Measurements from ENCODE around the gene PALLD.
A peak's percentile ranks its signal among the peaks of the same experiment; 100 is the strongest.

The PALLD gene

DNA sequence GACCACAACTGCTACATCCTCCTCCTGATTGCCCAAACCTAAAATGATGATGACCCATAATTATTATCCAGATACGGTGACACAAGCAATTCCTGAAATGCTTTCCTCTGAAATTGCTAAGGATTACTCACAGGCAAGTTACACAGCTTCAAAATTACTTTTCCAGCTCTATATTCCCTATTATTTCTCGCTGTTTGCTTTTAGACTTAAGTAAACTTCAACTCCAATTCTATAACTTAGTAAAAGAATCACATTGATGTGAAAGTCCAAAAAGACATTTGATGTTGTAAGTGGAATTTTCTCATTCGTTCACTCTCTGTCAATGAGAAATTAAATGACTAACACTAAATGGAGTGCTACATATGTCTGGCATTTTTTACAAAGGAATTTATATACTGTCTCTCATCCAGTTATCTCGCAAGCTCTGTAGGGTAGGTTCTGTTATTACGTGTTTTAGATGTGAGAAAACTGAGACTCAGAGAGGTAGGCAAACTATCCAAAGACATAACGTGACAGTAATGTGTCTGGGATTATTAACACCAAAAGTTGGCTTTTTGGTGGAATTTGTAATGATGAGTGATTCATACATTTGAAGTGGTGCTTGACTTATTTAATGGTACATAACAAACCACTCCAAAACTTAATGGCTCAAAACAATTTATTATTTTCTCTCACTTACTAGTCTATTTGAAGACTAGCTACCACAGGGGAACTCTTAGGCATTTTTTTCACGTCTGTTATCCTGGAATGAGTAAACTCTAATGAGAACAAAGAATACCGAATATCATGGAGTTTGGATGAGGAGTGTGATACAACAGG is 31.5 kb downstream of the PALLD start:
- no peak for DNase-seq

DNA sequence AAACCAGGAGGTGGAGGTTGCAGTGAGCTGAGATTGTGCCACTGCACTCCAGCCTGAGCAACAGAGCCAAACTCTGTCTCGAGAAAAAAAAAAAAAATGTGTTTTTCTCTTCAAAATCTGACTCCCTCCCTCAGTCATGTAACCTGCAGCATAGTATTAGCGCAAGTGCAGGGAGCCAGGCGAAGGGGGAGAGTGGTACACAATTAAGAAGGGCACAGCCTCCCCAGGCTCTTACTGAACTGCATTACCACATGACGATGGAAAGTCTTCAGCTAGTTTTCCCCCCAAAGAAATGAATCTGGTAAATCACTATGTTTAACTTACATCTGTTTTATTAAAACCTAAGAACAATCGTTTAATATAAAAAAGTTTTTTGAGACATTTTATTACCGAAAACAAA is 32.4 kb downstream of the PALLD start:
- no peak for DNase-seq

DNA sequence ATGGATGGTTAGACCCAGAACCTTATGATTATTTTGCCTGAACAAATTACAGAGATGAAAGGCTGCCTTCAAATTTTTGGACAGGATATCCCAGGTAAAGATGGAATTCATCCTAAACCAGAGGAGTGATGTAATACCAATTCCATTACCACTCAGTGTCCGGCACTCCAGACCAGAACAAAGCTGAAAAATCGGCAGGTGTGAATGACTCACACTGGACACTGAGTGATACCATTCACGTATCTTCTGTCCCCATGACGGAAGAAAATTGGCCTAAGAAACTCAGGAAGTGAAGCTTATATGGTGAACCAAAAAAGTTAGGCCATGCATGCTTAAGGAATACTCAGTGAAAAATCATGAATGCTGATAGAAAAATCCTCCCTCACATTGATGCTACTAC is 34.5 kb downstream of the PALLD start:
- DNase-seq, result no peak

DNA sequence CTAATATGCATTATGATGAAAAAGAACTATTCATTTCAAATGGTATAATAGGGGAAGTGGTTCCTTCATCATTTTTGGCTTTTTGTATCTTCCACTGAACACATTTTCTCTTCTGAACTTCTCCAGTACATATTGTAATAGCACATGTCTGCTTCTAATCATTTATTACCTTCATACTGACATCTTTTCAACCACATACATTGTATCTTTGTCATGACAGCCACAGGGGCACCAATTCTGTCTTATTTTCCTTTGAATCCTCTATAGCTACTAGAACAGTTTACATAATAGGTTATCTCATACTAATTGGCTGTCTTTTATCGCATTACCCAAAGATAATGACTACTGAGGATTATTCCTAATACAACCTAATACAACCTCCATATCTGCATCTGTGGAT is 37.7 kb downstream of the PALLD start:
- no peak for DNase-seq

DNA sequence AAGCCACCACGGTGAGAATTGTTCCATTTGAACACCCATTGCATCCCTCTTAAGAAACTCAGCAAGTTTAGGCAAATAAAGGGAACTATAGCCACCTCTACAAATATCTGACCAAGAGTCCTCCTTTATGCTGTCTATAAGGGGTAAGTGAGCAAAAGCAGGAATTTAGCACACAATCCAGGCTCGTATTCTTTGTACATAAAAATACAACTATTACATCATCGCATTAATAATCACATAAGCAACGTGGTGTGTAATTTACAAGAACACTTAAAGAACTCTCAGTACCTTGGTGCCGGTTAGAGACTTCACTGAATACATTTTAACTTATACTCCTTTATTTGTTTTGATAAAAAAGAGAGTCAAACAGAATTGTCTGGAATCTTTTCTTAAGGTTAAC is 38.8 kb downstream of the PALLD start:
- no peak for DNase-seq

DNA sequence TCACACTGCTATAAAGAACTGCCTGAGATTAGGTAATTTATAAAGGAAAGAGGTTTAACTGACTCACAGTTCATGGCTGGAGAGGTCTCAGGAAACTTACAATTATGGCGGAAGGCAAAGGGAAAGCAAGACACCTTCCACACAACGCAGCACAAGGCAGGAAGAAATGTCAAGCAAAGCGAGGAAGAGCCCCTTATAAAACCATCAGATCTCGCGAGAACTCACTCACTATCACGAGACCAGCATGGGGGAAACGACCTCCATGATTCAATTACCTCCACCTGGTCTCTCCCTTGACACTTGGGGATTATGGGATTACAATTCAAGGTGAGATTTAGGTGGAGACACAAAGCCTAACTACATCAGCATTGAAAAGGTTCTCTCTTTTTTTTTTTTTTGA is 39.6 kb downstream of the PALLD start:
- no peak for DNase-seq

DNA sequence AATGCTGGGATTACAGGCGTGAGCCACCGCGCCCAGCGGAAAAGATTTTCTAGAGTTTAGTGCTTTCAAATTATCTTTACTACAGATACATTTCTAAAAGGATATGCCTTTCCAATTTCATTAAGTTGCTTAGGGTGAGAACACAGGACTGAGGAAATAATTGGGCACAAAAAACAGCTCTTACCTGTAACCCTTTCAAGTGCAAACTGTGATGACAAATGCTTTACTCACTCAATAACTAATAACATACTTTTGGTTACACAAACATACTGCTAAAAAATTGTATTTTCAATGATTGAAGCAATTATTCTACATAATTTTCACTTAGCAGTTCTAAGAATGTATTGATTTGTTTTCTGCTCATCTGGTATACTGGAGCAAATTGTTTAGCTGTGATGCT is 40.2 kb downstream of the PALLD start:
- DNase-seq, result no peak

DNA sequence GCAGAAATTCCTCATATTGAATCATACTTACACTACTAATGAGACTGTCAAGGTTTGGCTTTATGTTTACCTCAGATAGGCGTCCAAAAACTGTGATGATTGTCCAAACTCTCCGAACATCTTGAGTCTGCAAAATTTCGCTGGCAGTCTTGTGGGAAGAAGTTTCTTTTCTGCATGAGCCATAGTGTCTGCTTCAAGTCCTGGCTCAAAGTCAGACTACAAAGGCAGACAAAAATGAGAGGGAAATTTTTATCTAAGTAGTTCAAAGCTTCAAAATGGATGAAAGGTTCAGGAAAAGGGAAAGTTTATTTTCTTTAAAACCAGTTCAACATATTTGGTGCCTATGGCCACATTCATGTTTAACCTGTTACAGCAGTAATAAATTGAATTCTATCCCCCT is 40.7 kb downstream of the PALLD start:
- no peak for DNase-seq

DNA sequence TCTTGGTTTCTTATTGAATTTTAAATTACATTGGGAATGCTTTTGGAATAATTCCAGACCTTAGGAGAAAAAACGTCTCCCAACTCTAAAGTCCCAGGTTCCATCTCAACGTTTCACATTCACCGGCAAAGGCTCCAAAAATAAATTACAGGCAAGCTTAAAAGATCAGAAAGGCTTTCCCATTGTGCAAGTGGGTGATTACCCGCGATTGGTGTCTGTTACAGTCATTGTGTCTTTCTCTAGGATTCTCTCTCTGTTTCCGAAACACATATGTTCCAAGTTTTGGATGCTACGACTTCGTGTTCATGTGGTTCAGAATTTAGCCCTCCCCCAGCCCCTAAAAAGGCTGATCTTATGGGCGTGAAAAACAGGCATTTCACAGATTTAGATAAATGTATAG is 41.8 kb downstream of the PALLD start:
- DNase-seq, result no peak

DNA sequence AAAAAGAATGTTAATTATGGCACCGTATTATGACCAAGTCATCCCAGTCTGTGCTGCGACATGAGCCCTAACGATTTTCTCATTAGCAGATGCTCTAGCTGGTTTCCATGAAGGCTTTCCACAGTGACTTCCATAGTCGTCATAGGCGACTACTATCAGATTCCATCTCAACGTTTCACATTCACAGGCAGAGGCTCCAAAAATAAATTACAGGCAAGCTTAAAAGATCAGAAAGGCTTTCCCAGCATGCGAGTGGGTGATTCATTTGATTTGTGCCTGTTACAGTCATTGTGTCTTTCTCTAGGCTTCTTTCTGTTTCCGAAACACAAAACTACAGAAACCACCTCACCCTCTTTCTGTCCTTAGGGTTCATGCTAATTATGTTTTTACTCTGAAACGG is 43.2 kb downstream of the PALLD start:
- DNase-seq, result peak; percentile 48

DNA sequence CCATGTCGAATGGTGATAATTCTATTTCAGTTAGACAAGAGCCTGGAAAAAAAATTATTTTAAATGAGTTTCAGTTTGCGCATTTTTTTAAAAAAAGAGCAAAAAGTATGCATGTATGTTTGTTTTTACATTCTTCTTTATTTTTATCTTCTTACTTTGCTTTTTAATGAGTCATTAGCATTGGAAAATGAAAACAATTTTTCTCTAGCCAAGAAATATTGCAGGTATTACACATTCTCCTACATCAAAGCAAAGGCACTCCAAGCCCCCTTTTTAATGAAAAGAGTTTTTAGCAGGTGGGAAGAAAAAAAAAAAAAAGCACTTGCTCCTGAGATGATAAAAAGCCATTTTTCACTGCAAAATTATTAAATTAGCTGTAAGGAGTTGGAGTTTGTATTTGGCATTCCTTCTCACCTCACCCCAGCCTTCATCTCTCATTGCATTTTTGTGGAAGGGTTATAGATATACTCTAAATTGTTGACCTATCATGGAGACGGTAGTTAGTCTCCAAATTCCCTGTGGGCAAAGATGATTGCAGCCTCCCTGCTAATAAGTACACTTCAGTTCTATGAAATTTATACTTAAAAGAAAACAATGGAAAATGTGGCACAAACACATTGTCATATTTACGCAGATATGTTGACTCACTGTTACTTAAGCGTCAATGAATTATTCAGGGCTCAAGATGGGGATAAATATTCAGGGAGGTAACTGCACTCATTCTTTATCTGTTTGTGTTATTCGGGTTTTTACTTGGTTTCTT is 43.8 kb downstream of the PALLD start:
- DNase-seq, result no peak

DNA sequence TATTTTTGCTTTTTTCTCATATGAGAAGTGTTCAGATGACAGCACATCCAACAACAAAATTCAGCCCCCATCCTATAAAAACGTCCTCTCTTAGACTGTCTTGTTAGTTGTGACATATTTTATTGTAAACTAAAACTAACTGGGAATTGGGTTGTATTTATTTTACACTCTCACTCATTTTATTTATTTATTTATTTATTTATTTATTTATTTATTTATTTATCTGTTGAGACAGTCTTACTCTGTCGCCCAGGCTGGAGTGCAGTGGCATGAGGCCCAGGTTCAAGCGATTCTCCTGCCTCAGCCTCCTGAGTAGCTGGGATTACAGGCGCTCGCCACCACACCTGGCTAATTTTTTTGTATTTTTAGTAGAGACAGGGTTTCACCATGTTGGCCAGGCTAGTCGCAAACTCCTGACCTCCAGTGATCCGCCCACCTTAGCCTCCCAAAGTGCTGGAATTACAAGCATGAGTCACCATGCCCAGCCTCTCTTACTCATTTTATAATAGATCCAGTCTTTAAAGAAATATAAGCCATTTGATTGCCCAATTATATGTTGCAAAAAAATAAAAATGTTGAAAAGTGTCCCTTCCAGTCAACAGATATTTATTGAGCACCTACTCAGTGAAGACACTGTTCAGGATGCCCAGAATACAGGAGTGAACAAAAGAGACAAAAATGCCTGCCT is 44.6 kb downstream of the PALLD start:
- no peak for DNase-seq

DNA sequence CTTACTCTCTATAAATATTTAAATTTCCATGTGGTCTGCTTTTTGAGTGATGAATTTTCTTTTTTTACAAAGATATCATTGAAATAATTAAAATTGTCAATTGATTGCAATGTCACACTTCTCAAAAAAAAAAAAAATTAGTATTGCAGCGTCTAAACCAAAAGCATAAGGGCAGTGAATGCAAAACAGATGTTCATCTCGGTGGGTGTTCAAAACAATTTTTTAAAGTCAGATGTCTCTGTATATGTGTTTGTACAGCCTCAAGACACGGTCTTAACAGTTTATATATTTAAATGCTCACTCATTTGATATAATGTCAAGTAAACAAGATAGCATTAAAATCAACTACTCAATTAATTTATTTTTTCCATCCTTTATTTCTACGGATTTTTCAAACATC is 52.3 kb downstream of the PALLD start:
- no peak for DNase-seq

DNA sequence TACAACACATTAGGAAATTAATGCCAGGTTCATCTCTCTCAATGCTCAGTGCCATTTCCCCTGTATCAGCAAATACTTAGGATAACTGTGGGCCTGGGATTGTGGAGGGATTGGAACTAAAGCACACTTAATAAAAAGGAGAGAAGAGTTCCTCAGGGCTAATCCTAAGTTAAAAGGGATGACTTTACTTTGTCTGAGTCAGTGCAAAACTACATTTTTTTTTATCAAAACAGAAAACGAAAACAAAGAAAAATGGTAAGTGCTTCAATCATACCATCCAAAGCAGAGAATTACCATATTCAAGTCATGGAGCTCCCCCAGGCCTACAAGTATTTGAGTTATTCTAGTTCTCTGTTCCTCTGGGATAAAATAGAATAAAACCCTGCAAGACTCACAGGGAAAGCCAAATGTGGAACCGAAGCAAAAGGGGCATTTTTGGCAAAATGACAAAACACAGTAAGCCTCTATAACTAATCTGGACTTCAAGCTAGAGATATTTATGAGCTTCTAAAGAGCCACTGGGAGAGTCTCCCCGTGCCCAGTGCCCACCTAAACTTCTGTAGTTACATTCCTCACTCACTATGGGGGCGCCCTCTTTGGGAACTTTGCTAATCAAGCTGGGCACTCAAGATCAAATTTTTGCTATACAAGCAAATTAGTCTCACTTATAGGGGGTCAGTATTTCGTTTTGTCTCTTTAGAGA is 53.4 kb downstream of the PALLD start:
- no peak for DNase-seq

DNA sequence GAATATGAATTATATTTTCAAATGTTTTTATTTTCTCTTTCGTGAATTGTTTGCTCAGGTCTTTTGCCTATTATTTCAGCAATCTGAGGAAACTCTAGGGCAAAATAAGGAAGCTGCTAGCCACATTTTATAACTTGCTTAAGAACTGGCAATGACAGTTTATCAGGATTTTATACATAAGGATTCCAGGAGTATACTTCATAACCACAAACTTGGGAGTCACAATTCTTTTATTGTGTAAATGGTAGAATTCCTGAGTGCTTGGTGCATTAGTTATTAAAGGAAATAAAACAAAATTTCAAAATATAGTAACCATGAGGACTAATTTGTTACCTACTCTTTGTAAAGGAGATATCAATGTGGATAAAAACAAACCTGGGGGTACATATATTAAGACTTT is 54.4 kb downstream of the PALLD start:
- DNase-seq, result no peak

DNA sequence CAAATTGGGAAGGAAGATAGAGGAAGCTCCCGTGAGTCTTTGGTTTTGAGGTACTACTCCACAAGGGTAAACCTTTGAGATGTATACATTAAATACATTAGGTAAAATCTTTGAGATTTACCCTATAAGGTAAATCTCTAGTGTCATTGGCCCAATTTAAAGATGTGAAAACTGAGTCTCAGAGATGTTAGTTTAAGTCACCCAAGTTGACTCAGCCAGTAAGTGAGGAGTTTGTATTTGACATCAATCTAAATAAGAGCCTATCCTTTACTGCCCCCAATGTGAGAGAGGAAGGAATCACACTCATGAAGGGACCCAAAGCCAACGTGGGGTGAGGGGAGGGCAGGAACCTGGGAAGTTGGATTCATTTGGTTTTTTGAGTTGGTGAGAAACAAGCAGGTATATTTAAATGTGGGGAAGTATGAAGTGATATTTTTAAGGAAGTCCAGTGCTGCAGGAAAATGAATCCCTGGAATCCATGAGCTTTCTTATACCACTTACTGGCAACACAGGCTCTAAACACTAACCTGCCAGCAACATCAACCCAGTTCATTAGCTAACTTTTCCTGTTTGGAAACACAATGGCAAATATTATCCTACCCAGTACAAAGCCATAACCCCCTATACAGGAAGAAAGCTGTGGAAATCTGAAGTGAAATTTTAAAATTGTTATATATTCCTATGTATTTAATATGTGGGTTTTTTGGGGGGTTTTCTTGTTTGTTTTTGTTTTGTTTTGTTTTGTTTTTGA is 55.3 kb downstream of the PALLD start:
- DNase-seq, result peak; percentile 14

DNA sequence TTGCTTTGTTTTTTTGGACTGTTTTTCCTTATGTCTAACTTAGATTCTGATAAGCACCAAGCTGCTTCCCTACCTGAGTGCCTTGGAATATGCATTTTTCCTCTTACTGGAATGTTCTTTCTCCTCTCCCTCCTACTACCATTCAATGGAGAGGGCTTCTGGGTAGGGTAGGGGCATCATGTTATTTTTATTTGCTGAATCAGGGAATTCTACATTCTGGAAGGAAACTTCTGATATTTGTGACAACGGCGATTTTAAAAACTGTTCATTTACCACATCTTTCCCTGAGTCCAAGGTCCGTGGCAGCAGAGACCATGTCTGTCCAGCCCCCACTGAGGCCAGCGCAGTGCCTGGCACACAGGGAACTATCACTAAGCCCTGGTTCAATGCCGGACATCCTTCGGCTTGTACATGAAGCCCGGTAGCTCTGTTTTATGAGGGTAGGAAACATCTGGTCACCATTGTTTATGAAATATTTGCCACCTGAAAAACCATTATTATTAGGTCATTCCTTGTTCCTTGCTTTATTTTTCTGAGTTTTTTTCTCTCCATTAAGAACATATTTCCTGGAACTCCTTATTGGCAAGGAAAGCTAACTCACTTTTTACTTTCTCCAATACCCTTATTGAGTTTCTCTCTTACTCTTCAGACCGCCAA is 57.0 kb downstream of the PALLD start:
- no peak for DNase-seq

DNA sequence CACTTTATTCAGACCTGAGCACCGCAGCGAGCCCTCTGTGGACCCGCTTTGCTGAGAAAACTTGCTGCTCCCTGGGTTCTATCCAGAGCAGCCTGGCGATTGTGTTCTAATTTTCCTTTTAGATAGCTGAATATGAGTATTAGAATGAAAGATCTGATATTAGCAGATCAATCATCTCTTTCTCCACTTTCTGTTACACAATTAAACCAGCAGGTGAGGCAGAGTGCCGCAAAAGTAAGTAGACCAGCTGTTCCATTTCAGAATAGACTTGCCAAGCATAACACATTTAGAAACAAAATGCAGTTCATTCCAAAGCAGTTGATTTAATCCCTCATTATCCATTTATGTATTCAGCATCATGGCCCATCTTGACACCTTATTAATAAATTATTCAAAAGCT is 58.6 kb downstream of the PALLD start:
- DNase-seq, result no peak

DNA sequence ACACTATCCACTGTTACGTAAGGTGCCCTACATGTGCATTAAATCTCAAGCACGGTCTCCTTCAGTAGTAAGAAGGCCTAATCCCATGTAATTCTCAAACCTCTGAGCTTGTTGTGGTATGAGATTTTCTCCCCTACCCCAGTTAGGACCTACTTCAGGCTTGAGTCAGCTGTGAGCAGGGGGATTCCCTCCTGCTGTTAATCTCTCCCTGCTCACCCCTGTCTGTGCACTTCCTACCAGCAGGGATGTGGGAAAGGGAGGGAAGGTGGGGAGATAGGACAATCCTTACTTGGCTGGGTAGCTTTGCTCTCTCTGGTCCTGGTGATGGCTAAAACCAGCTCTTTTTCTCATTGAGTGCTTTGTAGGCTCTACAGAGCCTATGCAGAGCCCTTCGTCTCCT is 60.8 kb downstream of the PALLD start:
- DNase-seq, result no peak

DNA sequence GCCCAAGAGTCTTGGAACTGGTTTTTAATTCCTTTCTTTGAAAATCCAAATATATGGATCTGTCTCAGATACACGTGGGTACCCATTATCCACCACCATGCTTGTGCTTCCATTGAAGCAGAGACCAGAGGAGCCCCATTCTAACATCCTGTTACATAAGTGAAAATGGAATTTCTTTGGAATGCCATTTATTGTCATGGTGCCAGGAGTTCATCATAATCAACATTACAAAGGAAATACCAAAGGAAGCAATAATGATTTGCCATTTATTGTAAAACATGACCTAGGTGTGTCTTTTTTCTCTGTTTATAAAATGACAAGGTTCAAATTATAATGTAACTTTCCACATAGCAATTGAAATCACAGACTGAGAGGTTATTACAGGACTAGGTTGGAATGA is 61.7 kb downstream of the PALLD start:
- DNase-seq, result no peak

DNA sequence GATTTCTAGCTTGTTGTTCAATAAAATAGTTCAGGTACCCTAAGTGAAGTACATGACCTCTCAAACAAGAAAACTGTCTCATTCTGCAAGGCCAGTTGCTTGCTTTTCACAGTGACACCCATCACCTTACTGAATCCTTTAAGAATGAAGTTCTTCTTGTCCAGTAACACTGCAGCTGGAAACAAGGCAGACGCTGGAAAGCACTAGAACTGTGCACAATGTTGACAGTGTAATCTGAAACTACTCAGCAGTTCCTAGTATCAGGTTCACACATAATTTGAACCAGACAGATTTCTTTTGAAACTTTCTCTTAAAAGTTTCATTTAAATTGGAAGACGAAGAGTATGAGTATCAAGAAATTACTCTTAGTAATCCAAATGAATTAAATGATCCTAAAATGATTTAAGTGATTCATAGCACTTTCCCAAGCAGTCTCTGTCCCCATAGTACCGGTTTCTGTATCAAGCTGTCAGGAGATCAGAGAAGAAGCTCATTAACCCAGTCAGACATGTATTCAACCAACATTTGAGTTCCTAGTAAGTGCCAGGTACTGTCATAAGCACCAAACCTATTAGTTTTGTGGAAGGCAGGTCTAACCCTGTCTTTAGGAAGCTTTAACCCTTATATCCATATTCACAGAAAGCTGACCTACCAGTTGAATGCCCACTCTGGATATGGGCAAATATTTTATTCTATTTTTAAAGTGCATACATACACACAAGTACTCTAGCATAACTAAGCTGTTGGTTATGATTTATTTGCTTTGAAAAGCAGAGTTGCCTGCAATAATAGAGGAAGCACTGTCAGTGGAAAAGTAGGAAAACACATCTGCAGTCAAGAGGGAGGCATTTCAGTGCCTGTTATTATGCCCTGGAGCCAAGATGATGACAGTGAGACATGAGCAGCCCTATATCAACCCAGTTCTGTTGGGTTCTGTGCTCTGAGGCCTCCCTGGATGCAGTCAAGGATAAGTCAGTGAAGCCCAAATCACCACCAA is 63.6 kb downstream of the PALLD start:
- peak; percentile 4 for DNase-seq

All from activated CD4-positive, alpha-beta T cell treated with anti-CD3 and anti-CD28 coated beads, Interleukin-10, Interleukin-2, amounts not matched to agents 100 ng/mL and 50 ng/mL, durations not matched to agents 16 hours and 8 hours (primary cell).